Gastrocnemius medialis (tissue), 4 donors: ENCODE measurements around the gene TMEM163. TPM values are rescaled to one million over a fixed set of nuclear protein-coding genes. Genes with fewer than 3 reads are reported as not detected.
"Not testable (repeated sequence)": the region's sequence is repeated elsewhere in the genome, so short reads cannot be mapped to it uniquely, and the experiment has no call there.

Source experiments
- ATAC-seq, 2 donors: fragments of 150-250 bp; one replicate each; pipeline ENCODE4 v1.9.1; 2016
- DNase-seq, 2 donors: peaks; one replicate each; pipeline ENCODE4 v3.0.0-alpha.2; 2019
- H3K27ac ChIP-seq, 4 donors: fragments of 200-600 bp; sonication (generic); 1 replicate in 1 of 4; 2 replicates in 3 of 4; pipeline ENCODE4 v1.5.1; 2016 to 2018; ENCODE audit warnings: mild to moderate bottlenecking in 2 of 4, moderate library complexity in 1 of 4
- H3K27me3 ChIP-seq, 3 donors: fragments of 200-600 bp; sonication (generic) in 2 of 3; 1 replicate in 1 of 3; 2 replicates in 2 of 3; pipeline versions ENCODE4 v1.5.1 to v1.6.0; 2016 to 2019; ENCODE audit warnings: mild to moderate bottlenecking in 1 of 3, moderate library complexity in 1 of 3
- H3K36me3 ChIP-seq, 2 donors: fragments of 200-600 bp; sonication (generic) in 1 of 2; one replicate each; pipeline ENCODE4 v1.5.1; 2017 to 2018
- H3K4me1 ChIP-seq, 2 donors: fragments of 200-600 bp; sonication (generic) in 1 of 2; one replicate each; pipeline ENCODE4 v1.5.1; 2016 to 2017; ENCODE audit warnings: mild to moderate bottlenecking in 2 of 2
- H3K4me3 ChIP-seq, 4 donors: fragments of 200-600 bp; sonication (generic) in 3 of 4; 1 replicate in 1 of 4; 2 replicates in 3 of 4; pipeline ENCODE4 v1.5.1; 2016 to 2019; ENCODE audit warnings: mild to moderate bottlenecking in 2 of 4
- H3K9me3 ChIP-seq, 3 donors: fragments of 200-600 bp; sonication (generic) in 2 of 3; 1 replicate in 1 of 3; 2 replicates in 2 of 3; pipeline ENCODE4 v1.5.1; 2016 to 2019
- POLR2A ChIP-seq, 2 donors: fragments of 450-650 bp; IDR thresholded peaks; one replicate each; pipeline ENCODE4 v1.6.1; 2017; ENCODE audit warnings: antibody characterized with exemption in 2 of 2, mild to moderate bottlenecking in 2 of 2, moderate library complexity in 2 of 2
- in situ Hi-C, 4 donors: fragments of 200-750 bp; cut with MboI; loops; one replicate each; pipeline versions ENCODE4 v1.15.0 to v1.8.0; 2017; ENCODE audit warnings: low sequenced_read_pairs in 4 of 4
- intact Hi-C: fragments of 100-400 bp; cut with DNase I; formaldehyde crosslinking; loops from one replicate; pipeline ENCODE4 v1.15.1; 2023; ENCODE audit warnings: low total_unique reads
- total RNA-seq, 4 donors: library from RNA; depleted of rRNA; stranded (reverse); fragments of >200 nt; gene quantifications; one replicate each; pipeline versions ENCODE4 v1.1.0 to v1.2.3, GENCODE V29; 2016
- TF ChIP-seq, protein P1 (sequence below), 5 experiments: fragments of 450-650 bp in 3 of 5; fragments of 200-600 bp in 2 of 5; sonication (generic) in 2 of 5; IDR thresholded peaks in 4 of 5; conservative IDR thresholded peaks in 1 of 5; 1 replicate in 4 of 5; 2 replicates in 1 of 5; pipeline ENCODE4 v1.5.1; 2016 to 2019; ENCODE audit warnings: antibody characterized with exemption in 5 of 5, mild to moderate bottlenecking in 3 of 5, moderate library complexity in 3 of 5

The TMEM163 gene
- total RNA-seq, 4 donors from 2014 or later: not detected

DNA sequence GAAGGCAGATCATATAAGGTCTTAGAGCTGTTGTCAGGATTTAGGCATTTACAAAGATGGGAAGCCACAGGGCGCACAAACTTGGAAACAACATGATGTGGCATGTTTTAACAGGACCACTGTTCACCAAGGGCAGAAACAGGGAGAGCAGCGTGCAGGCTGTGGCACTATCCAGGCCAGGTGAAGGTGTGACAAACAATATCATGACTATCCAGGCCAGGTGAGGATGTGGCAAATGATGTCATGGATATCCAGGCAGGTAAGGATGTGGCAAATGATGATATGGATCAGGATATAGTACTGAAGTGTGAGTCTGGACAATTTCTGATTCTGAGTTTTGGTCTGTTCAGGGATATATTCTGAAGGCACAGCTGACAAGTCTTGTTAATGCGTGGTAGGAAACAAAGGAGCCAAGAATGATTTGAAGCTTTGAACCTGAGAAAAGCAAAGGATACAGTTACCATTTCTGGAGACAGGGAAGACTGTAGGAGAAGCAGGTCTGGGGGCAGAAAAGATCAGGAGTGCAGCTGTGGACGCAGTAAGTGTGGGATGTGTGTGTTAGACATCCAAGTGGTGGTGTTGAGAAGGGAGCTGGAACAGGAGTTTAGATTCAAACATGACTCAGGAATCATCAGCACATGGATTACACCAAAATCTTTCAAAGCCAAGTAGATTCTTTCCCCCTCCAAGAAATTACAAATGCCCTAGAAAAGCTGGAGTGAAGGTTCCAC lies 205.9 kb downstream of the TMEM163 start:
- Histone ChIP-seq H3K36me3 (no peaks in the 10 kb centered on the region), H3K27me3 (no peaks in the 10 kb centered on the region), H3K27ac (no peak overlapping the region), H3K4me3 (no peak overlapping the region), H3K9me3 (no peaks in the 10 kb centered on the region), H3K4me1 (no peaks in the 10 kb centered on the region)
- no peak for TF ChIP-seq POLR2A (IDR thresholded peaks at IDR 0.05)
- TF ChIP-seq, protein P1, sequence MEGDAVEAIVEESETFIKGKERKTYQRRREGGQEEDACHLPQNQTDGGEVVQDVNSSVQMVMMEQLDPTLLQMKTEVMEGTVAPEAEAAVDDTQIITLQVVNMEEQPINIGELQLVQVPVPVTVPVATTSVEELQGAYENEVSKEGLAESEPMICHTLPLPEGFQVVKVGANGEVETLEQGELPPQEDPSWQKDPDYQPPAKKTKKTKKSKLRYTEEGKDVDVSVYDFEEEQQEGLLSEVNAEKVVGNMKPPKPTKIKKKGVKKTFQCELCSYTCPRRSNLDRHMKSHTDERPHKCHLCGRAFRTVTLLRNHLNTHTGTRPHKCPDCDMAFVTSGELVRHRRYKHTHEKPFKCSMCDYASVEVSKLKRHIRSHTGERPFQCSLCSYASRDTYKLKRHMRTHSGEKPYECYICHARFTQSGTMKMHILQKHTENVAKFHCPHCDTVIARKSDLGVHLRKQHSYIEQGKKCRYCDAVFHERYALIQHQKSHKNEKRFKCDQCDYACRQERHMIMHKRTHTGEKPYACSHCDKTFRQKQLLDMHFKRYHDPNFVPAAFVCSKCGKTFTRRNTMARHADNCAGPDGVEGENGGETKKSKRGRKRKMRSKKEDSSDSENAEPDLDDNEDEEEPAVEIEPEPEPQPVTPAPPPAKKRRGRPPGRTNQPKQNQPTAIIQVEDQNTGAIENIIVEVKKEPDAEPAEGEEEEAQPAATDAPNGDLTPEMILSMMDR (IDR thresholded peaks at IDR 0.05 in 4 of 5, conservative IDR thresholded peaks at IDR 0.05 in 1 of 5): no peak
- intact Hi-C loops (no loop called here), in situ Hi-C loops (no loop called here)
- ATAC-seq (no peak), DNase-seq (no peak)

DNA sequence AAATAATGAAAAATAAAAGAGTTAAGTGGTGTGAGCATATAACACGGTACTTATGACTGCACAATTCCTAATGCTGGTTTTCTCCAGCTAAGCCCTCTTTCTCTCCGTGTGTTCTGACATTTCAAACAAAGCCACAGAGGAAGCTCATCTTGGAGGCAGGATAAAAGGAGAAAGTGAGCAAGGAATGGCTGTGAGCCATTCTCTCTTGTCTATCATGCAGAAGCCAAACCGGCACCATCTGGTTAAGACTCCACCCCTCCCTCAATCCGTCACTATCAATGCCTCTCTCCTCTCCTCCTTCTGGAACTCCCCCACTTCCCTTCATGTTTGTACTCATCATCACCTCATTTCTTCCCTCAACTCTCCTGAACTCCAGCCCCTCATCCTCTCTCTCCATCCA lies 210.4 kb downstream of the TMEM163 start:
- TF ChIP-seq POLR2A (IDR thresholded peaks at IDR 0.05): no peak
- TF ChIP-seq, protein P1 (IDR thresholded peaks at IDR 0.05 in 4 of 5, conservative IDR thresholded peaks at IDR 0.05 in 1 of 5): no peak
- no peaks in the 10 kb centered on the region for H3K36me3 ChIP-seq
- H3K27me3 ChIP-seq: no peaks in the 10 kb centered on the region
- DNase-seq: no peak
- H3K27ac ChIP-seq: no peak overlapping the region
- H3K4me3 ChIP-seq: no peak overlapping the region
- no peaks in the 10 kb centered on the region for H3K9me3 ChIP-seq
- ATAC-seq: no peak
- intact Hi-C loops (no loop called here), in situ Hi-C loops (no loop called here)
- H3K4me1 ChIP-seq: no peaks in the 10 kb centered on the region

DNA sequence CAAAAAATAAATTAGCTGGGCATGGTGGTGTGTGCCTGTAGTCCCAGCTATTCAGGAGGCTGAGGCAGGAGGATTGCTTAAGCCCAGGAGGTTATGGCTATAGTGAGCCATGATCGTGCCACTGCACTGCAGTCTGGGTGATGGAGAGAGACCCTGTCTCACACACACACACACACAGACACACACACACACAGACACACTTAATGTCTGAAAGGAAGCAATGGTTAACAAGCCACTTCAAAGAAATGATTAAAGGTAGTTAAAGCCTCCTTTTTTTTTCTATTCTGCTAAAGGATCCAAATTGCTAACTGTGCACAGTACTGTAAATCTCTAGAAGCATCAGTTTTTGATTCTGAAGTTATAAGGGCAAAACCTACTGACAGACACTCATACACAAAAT lies 211.1 kb downstream of the TMEM163 start:
- no peak for DNase-seq
- in situ Hi-C loops (no loop called here), intact Hi-C loops (no loop called here)
- Histone ChIP-seq H3K27me3 (no peaks in the 10 kb centered on the region), H3K4me1 (no peaks in the 10 kb centered on the region), H3K36me3 (no peaks in the 10 kb centered on the region), H3K27ac (no peak overlapping the region), H3K4me3 (no peak overlapping the region), H3K9me3 (no peaks in the 10 kb centered on the region)
- no peak for ATAC-seq
- TF ChIP-seq POLR2A (IDR thresholded peaks at IDR 0.05): no peak
- TF ChIP-seq, protein P1 (IDR thresholded peaks at IDR 0.05 in 4 of 5, conservative IDR thresholded peaks at IDR 0.05 in 1 of 5): no peak

DNA sequence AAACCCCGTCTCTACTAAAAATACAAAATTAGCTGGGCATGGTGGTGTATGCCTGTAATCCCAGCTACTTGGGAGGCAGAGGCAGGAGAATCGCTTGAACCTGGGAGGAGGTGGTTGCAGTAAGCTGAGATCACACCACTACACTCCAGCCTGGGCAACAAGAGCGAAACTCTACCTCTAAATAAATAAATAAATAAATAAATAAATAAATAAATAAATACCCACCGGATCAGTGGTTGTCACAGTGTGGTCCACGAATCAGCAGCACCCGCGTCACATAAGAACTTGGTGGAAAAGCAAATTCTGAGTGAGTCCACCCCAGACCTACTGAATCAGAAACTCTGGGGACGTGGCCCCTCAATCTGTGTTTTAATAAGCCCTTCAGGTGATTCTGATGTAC lies 211.6 kb downstream of the TMEM163 start:
- in situ Hi-C loops: not testable (repeated sequence)

DNA sequence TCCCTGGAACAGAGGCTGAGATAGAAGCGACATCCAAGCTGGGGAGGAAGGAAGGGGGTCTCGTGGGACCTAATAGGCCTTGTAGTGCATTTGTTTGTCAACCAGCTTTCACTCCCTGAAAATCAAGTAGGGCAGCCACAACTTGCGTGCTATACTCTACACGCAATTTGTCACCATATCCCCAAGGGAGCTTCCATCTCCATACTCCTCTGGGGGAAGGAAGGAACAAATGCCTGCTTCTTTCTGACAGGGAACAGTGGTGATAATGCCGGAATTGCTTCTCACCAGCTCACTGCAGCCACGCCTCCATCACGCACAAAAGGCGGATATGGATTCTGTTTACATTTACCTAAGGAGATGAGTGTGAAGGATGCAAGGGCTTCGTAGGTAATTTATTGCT lies 213.4 kb downstream of the TMEM163 start:
- no peaks in the 10 kb centered on the region for H3K9me3 ChIP-seq
- in situ Hi-C loops (no loop called here), intact Hi-C loops (no loop called here)
- no peaks in the 10 kb centered on the region for H3K4me1 ChIP-seq
- no peaks in the 10 kb centered on the region for H3K27me3 ChIP-seq
- H3K36me3 ChIP-seq: no peaks in the 10 kb centered on the region
- TF ChIP-seq, protein P1 (IDR thresholded peaks at IDR 0.05 in 4 of 5, conservative IDR thresholded peaks at IDR 0.05 in 1 of 5): no peak
- no peak for TF ChIP-seq POLR2A (IDR thresholded peaks at IDR 0.05)
- H3K4me3 ChIP-seq: no peak overlapping the region
- DNase-seq (no peak), ATAC-seq (no peak)
- no peak overlapping the region for H3K27ac ChIP-seq

More for the DNA sequence above, 211.6 kb downstream of the TMEM163 start:
- H3K4me3 ChIP-seq, H3K36me3 ChIP-seq, ATAC-seq, H3K9me3 ChIP-seq, H3K27me3 ChIP-seq, DNase-seq, H3K4me1 ChIP-seq, intact Hi-C loops, H3K27ac ChIP-seq: not testable (repeated sequence)
